ENCODE data around the gene CELA3A. TPM values are rescaled to one million over a fixed set of nuclear protein-coding genes. Genes with fewer than 3 reads are reported as not detected.

The CELA3A gene
- total RNA-seq, 1 donor from 2014 or later: 3.1 TPM

DNA sequence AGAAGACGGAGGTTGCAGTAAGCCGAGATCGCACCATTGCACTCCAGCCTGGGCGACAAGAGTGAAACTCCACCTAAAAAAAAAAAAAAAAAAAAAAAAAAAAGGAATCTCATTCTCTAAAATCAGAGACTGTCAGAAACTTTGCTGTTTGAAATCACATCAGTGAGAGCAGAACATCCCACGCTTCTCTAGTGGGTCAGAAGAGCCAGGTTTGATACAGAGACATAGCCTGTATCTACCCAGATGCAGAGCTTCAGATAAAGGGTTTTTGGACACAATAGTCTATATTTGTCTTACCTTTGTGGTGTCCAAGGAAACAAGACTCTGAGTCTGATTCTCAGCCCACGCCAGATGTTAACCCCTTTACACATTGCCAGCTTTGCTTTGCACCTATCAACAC lies 19.6 kb downstream of the CELA3A start:
- H3K4me3 Mint-ChIP-seq (ENCODE audit: low read depth): no peak overlapping the region
- DNase-seq (ENCODE audit: low spot score, unreplicated experiment): no peak
- H3K4me1 Mint-ChIP-seq (ENCODE audit: low read depth): peaks cover 21% of the 10 kb centered on the region
- H3K36me3 Mint-ChIP-seq (ENCODE audit: insufficient read depth): no peaks in the 10 kb centered on the region
- no peak overlapping the region for H3K27ac Mint-ChIP-seq
- no peaks in the 10 kb centered on the region for H3K27me3 Mint-ChIP-seq
- no peak for TF ChIP-seq CTCF (IDR thresholded peaks at IDR 0.05; ENCODE audit: unreplicated experiment)
- no peaks in the 10 kb centered on the region for H3K9me3 Mint-ChIP-seq (ENCODE audit: low read depth)

DNA sequence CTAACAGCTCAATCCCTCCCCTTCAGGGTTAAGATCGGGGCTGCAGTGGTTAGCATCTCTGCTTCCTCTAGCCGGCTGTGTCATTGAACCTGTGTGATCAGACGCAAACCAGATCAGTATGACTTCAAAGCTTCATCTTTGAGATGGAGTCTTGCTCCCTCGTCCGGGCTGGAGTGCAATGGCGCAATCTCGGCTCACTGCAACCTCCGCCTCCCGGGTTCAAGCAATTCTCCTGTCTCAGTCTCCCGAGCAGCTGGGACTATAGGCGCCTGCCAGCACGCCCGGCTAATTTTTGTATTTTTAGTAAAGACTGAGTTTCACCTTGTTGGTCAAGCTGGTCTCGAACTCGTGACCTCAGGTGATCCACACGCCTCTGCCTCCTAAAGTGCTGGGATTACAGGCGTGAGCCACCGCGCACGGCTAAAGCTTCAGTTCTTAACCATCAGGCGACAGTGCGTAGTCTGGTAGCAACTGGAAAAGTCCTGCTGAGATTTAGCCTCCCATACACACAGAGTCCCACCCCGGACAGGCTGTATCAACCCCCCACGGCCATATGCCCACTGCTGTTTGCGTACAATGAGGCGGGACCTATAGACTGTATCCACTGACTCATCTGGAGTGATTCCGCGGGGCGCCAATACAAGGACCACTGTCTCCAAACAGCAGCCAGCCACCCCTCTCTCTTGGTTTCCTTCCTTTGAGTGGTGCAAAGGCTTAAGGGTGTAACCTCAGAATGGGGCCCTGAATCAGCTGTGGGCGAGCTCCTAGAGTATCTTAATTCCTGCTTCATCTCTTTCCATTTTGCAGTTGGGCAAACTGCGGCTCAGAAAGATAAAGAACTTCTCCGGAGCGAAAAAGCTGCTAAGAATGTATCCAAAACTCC lies 23.3 kb downstream of the CELA3A start:
- Mint-ChIP-seq H3K27ac (peak overlapping the region; percentile 97), H3K4me1 (ENCODE audit: low read depth) (peaks cover 25% of the 10 kb centered on the region), H3K27me3 (no peaks in the 10 kb centered on the region), H3K9me3 (ENCODE audit: low read depth) (no peaks in the 10 kb centered on the region), H3K36me3 (ENCODE audit: insufficient read depth) (peaks cover 4% of the 10 kb centered on the region), H3K4me3 (ENCODE audit: low read depth) (peak overlapping the region; percentile 97)
- no peak for TF ChIP-seq CTCF (IDR thresholded peaks at IDR 0.05; ENCODE audit: unreplicated experiment)
- peak; percentile 17 for DNase-seq (ENCODE audit: low spot score, unreplicated experiment)

- peaks cover 4% of the 10 kb centered on the region for H3K36me3 Mint-ChIP-seq (ENCODE audit: insufficient read depth)
- no peaks in the 10 kb centered on the region for H3K27me3 Mint-ChIP-seq
- peak overlapping the region; percentile 97 for H3K4me3 Mint-ChIP-seq (ENCODE audit: low read depth)
- TF ChIP-seq CTCF (IDR thresholded peaks at IDR 0.05; ENCODE audit: unreplicated experiment): no peak
- peak overlapping the region; percentile 97 for H3K27ac Mint-ChIP-seq
- DNase-seq (ENCODE audit: low spot score, unreplicated experiment): peak; percentile 64
- no peaks in the 10 kb centered on the region for H3K9me3 Mint-ChIP-seq (ENCODE audit: low read depth)
- peaks cover 25% of the 10 kb centered on the region for H3K4me1 Mint-ChIP-seq (ENCODE audit: low read depth)
These were observed 24.1 kb downstream of the CELA3A start for GRCh38 chr1:22025368-22026155.

GRCh38 chr1:22026924-22027289 lies 25.4 kb downstream of the CELA3A start:
- Mint-ChIP-seq H3K4me3 (ENCODE audit: low read depth) (peak overlapping the region; percentile 48), H3K27ac (peak overlapping the region; percentile 56), H3K9me3 (ENCODE audit: low read depth) (no peaks in the 10 kb centered on the region), H3K36me3 (ENCODE audit: insufficient read depth) (peaks cover 4% of the 10 kb centered on the region), H3K27me3 (no peaks in the 10 kb centered on the region), H3K4me1 (ENCODE audit: low read depth) (peaks cover 26% of the 10 kb centered on the region)
- no peak for TF ChIP-seq CTCF (IDR thresholded peaks at IDR 0.05; ENCODE audit: unreplicated experiment)
- no peak for DNase-seq (ENCODE audit: low spot score, unreplicated experiment)

- no peak overlapping the region for H3K4me3 Mint-ChIP-seq (ENCODE audit: low read depth)
- no peak for TF ChIP-seq CTCF (IDR thresholded peaks at IDR 0.05; ENCODE audit: unreplicated experiment)
- peaks cover 19% of the 10 kb centered on the region for H3K4me1 Mint-ChIP-seq (ENCODE audit: low read depth)
- H3K36me3 Mint-ChIP-seq (ENCODE audit: insufficient read depth): peaks cover 4% of the 10 kb centered on the region
- no peak for DNase-seq (ENCODE audit: low spot score, unreplicated experiment)
- H3K27me3 Mint-ChIP-seq: no peaks in the 10 kb centered on the region
- H3K27ac Mint-ChIP-seq: no peak overlapping the region
- no peaks in the 10 kb centered on the region for H3K9me3 Mint-ChIP-seq (ENCODE audit: low read depth)
These were observed 28.6 kb downstream of the CELA3A start for GRCh38 chr1:22030057-22030456.

Measured in progenitor cell of endocrine pancreas (in vitro differentiated cells).